HepG2 (cell line): Measurements from ENCODE around the gene CEP97. TPM values are rescaled to one million over a fixed set of nuclear protein-coding genes. Genes with fewer than 3 reads are reported as not detected.

Experiments used
- ATAC-seq: fragments of 200-7000 bp; cut with Tn5 transposase; 3 replicates; pipeline ENCODE4 v1.9.1; 2020; ENCODE audit warnings: mild to moderate bottlenecking, moderate library complexity
- BruUV-seq: library from RNA; stranded (reverse); fragments of 400-500 nt; replicated peaks from 2 replicates; lab custom pipeline; 2021; lab: Mats Ljungman, UMichigan
- CTCF ChIA-PET: fragments of 300-600 bp; formaldehyde crosslinking; extraction: SDS; loops from one replicate; lab custom pipeline; 2021; ENCODE audit warnings: low total read pairs, inconsistent platforms, low intra/inter-chr PET ratio; lab: Yijun Ruan, JAX
- POLR2A ChIA-PET: fragments of 350-600 bp; sonication (Branson Sonifier 250); formaldehyde crosslinking; loops from one replicate; lab custom pipeline; 2020; ENCODE audit warnings: antibody characterized with exemption, inconsistent platforms; lab: Yijun Ruan, JAX
- DNase-seq: peaks from one replicate; pipeline ENCODE4 v3.0.0-alpha.2; 2015; ENCODE audit warnings: low spot score
- FAIRE-seq: peaks from 3 replicates; lab custom pipeline; 2011; peaks lifted over from hg19 to GRCh38; lab: Jason Lieb, UNC
- H2AFZ ChIP-seq: one replicate; pipeline ENCODE4 v1.6.1; 2011; ENCODE audit warnings: low read length, inconsistent platforms
- H3K27ac ChIP-seq: fragments of 300-600 bp; 3 replicates; pipeline ENCODE4 v1.8.0; 2011; ENCODE audit warnings: mixed run types, mild to moderate bottlenecking, mixed read lengths, low read length, inconsistent platforms; ENCODE audit not compliant: insufficient read depth; ENCODE audit errors: extremely low read length
- H3K27me3 ChIP-seq, 2 experiments: fragments of 200-600 bp in 1 of 2; 2 replicates in 1 of 2; 3 replicates in 1 of 2; pipeline versions ENCODE4 v1.6.0 to v1.8.0; 2011; ENCODE audit warnings: low read length in 2 of 2, mild to moderate bottlenecking in 2 of 2, moderate library complexity in 2 of 2, inconsistent platforms in 1 of 2; ENCODE audit not compliant: insufficient read depth in 2 of 2, control insufficient read depth in 1 of 2
- H3K36me3 ChIP-seq, 2 experiments: fragments of 200-600 bp in 1 of 2; replicated peaks in 1 of 2; 2 replicates in 1 of 2; 3 replicates in 1 of 2; pipeline versions ENCODE4 v1.5.1 to v1.8.0; 2011; ENCODE audit warnings: low read length in 2 of 2, inconsistent platforms in 1 of 2; ENCODE audit not compliant: insufficient read depth in 2 of 2, control insufficient read depth in 1 of 2
- H3K4me1 ChIP-seq: 2 replicates; pipeline ENCODE4 v1.5.1; 2012; ENCODE audit warnings: low read length, inconsistent platforms; ENCODE audit not compliant: insufficient read depth
- H3K4me2 ChIP-seq: 2 replicates; pipeline ENCODE4 v1.6.0; 2011; ENCODE audit warnings: low read depth, low read length, inconsistent platforms
- H3K4me3 ChIP-seq, 3 experiments: fragments of 200-600 bp in 1 of 3; sonication (generic), shearing (Covaris generic) in 1 of 3; replicated peaks in 1 of 3; 2 replicates each; pipeline ENCODE4 v1.5.1; 2011 to 2016; ENCODE audit warnings: low read length in 3 of 3, inconsistent platforms in 2 of 3, low read depth in 2 of 3, mild to moderate bottlenecking in 2 of 3, control low read depth in 1 of 3, mixed read lengths in 1 of 3; ENCODE audit not compliant: insufficient read depth in 1 of 3
- H3K79me2 ChIP-seq: one replicate; pipeline ENCODE4 v1.6.1; 2011; ENCODE audit warnings: low read length, inconsistent platforms; ENCODE audit not compliant: insufficient read depth
- H3K9ac ChIP-seq: 2 replicates; pipeline ENCODE4 v1.6.0; 2011; ENCODE audit warnings: mild to moderate bottlenecking, low read depth, low read length, inconsistent platforms; ENCODE audit not compliant: insufficient read depth
- H3K9me3 ChIP-seq: 2 replicates; pipeline ENCODE4 v1.5.1; 2012; ENCODE audit warnings: mild to moderate bottlenecking, low read length
- H4K20me1 ChIP-seq: 2 replicates; pipeline ENCODE4 v1.6.0; 2011; ENCODE audit warnings: inconsistent platforms, mild to moderate bottlenecking, low read length, moderate library complexity; ENCODE audit not compliant: insufficient read depth
- BRD4 ChIP-seq: sonication (generic); formaldehyde crosslinking; IDR thresholded peaks from 2 replicates; pipeline ENCODE4 v1.4.0; 2020; ENCODE audit warnings: missing genetic modification reagents
- FOXO1 ChIP-seq: sonication (generic); formaldehyde crosslinking; IDR thresholded peaks from 2 replicates; pipeline ENCODE4 v1.4.0; 2020; ENCODE audit warnings: missing genetic modification reagents
- HOXA5 ChIP-seq: sonication (generic); formaldehyde crosslinking; IDR thresholded peaks from 2 replicates; pipeline ENCODE4 v1.4.0; 2020; ENCODE audit warnings: missing genetic modification reagents
- HOXA7 ChIP-seq: sonication (generic); formaldehyde crosslinking; IDR thresholded peaks from 2 replicates; pipeline ENCODE4 v1.8.1; 2022; ENCODE audit warnings: mild to moderate bottlenecking, missing genetic modification reagents, moderate library complexity
- KLF15 ChIP-seq: sonication (generic); formaldehyde crosslinking; IDR thresholded peaks from 2 replicates; pipeline ENCODE4 v1.8.1; 2023; ENCODE audit warnings: borderline replicate concordance, mild to moderate bottlenecking, inconsistent platforms, missing genetic modification reagents, mixed read lengths
- MAFK ChIP-seq, 2 experiments: IDR thresholded peaks in 1 of 2; conservative IDR thresholded peaks in 1 of 2; 2 replicates each; pipeline ENCODE4 v1.6.1; 2011; ENCODE audit warnings: improper control_type of control experiment in 2 of 2, low read length in 2 of 2
- MZF1 ChIP-seq: sonication (generic); formaldehyde crosslinking; IDR thresholded peaks from 2 replicates; pipeline ENCODE4 v1.8.1; 2023; ENCODE audit warnings: mild to moderate bottlenecking, missing genetic modification reagents, borderline replicate concordance
- RARG ChIP-seq: sonication (generic); formaldehyde crosslinking; IDR thresholded peaks from 2 replicates; pipeline ENCODE4 v1.4.0; 2020; ENCODE audit warnings: low read depth, mild to moderate bottlenecking, missing genetic modification reagents
- RFXANK ChIP-seq: IDR thresholded peaks from 2 replicates; pipeline ENCODE4 v1.6.1; 2016
- RFXAP ChIP-seq: sonication (generic); formaldehyde crosslinking; IDR thresholded peaks from 2 replicates; pipeline ENCODE4 v1.4.0; 2020; ENCODE audit warnings: missing genetic modification reagents, borderline replicate concordance
- SIN3A ChIP-seq: IDR thresholded peaks from 2 replicates; pipeline ENCODE4 v1.6.1; 2011; ENCODE audit warnings: low read depth, mild to moderate bottlenecking, control low read depth, low read length, borderline replicate concordance
- SRF ChIP-seq: IDR thresholded peaks from 2 replicates; pipeline ENCODE4 v1.6.1; 2011; ENCODE audit warnings: mild to moderate bottlenecking, low read depth, low read length, moderate library complexity
- SRY ChIP-seq: sonication (generic); formaldehyde crosslinking; IDR thresholded peaks from 2 replicates; pipeline ENCODE4 v1.8.0; 2022; ENCODE audit warnings: mild to moderate bottlenecking, missing genetic modification reagents
- ZFX ChIP-seq: sonication (generic); formaldehyde crosslinking; IDR thresholded peaks from 2 replicates; pipeline ENCODE4 v1.4.0; 2020; ENCODE audit warnings: mild to moderate bottlenecking, low read depth, missing genetic modification reagents, moderate library complexity
- ZNF615 ChIP-seq: sonication (generic); formaldehyde crosslinking; IDR thresholded peaks from 2 replicates; pipeline ENCODE4 v1.5.0; 2020; ENCODE audit warnings: mild to moderate bottlenecking, missing genetic modification reagents, borderline replicate concordance
- ZNF839 ChIP-seq: sonication (generic); formaldehyde crosslinking; IDR thresholded peaks from 2 replicates; pipeline ENCODE4 v1.4.0; 2020; ENCODE audit warnings: missing genetic modification reagents, mild to moderate bottlenecking, borderline replicate concordance
- in situ Hi-C: cut with HindIII; loops from 2 replicates; pipeline ENCODE4 v1.10.0; 2017; ENCODE audit warnings: low pct_unique_long_range_greater_than_20kb; ENCODE audit not compliant: extremely low pct_ligation_motif_present
- intact Hi-C: fragments of 100-400 bp; cut with micrococcal nuclease; formaldehyde crosslinking; loops from one replicate; pipeline ENCODE4 v1.10.0; 2022; ENCODE audit not compliant: unreplicated experiment
- polyA plus RNA-seq, 8 experiments: library from polyadenylated mRNA; depleted of rRNA in 3 of 8; stranded (reverse) in 7 of 8; unstranded in 1 of 8; fragments of >200 nt; fragmentation: Illumina TruSeq in 4 of 8; extraction: Trizol in 4 of 8; gene quantifications; 2 replicates each; pipeline versions ENCODE4 v1.2.1 to v1.2.3, GENCODE V29; 2011 to 2016; ENCODE audit warnings: low read depth in 4 of 8, missing spikeins in 1 of 8, mixed read lengths in 1 of 8; ENCODE audit not compliant: insufficient read depth in 1 of 8
- total RNA-seq, 5 experiments: library from RNA; depleted of rRNA; stranded (reverse); fragments of >200 nt; fragmentation: Illumina TruSeq; extraction: Trizol; gene quantifications; 2 replicates each; pipeline ENCODE4 v1.2.3, GENCODE V29; 2016; ENCODE audit warnings: low read depth in 1 of 5
- TF ChIP-seq, protein P1 (sequence below): sonication (generic); formaldehyde crosslinking; IDR thresholded peaks from 2 replicates; pipeline ENCODE4 v1.9.0; 2021; ENCODE audit warnings: missing genetic modification reagents, borderline replicate concordance
- TF ChIP-seq, protein P2 (sequence below): sonication (generic); formaldehyde crosslinking; IDR thresholded peaks from 2 replicates; pipeline ENCODE4 v1.8.0; 2022; ENCODE audit warnings: low read depth, missing genetic modification reagents

The CEP97 gene
- total and polyA plus RNA-seq, 2 of the 13 experiments (the other 11 are each of a cell fraction or from before 2014, with no cell fraction given), result 0.99 to 6.5 TPM

DNA sequence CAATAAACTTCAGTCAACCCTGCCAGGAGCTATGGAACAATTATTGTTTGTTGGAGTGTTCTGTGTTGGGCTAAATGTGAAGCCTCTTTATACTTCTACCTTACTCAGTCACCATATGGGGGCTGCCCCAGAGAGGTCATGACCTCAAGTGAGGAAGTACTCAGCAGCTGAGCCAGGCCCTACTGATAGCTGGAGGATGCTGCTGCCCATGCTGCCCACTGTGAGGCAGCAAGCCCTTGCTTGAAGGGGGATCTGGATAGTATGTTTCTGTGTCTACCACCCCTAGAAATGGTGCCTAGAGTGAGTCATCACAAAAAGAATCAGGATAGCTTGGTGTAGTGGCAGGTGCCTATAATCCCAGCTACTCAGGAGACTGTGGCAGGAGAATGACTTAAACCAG lies 33.4 kb upstream of the CEP97 start:
- no peak overlapping the region for H3K9ac ChIP-seq
- H2AFZ ChIP-seq, result no peak overlapping the region
- H3K4me2 ChIP-seq, result no peak overlapping the region
- peaks cover 0 to 2% of the 10 kb centered on the region in 2 experiments; a peak in 1 of 5 replicates for H3K27me3 ChIP-seq
- in situ Hi-C loops, result no loop called here
- TF ChIP-seq MZF1 (CRISPR knock-in tag), result no peak
- TF ChIP-seq KLF15, result no peak
- no peak for TF ChIP-seq FOXO1 (CRISPR knock-in tag)
- no peak for TF ChIP-seq MAFK (conservative IDR thresholded peaks at IDR 0.05 in 1 of 2, IDR thresholded peaks at IDR 0.05 in 1 of 2; ENCODE audit: low read length in 2 of 2)
- no peak for TF ChIP-seq SIN3A
- TF ChIP-seq, protein P1, sequence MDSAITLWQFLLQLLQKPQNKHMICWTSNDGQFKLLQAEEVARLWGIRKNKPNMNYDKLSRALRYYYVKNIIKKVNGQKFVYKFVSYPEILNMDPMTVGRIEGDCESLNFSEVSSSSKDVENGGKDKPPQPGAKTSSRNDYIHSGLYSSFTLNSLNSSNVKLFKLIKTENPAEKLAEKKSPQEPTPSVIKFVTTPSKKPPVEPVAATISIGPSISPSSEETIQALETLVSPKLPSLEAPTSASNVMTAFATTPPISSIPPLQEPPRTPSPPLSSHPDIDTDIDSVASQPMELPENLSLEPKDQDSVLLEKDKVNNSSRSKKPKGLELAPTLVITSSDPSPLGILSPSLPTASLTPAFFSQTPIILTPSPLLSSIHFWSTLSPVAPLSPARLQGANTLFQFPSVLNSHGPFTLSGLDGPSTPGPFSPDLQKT, result no peak
- TF ChIP-seq HOXA7 (CRISPR knock-in tag), result no peak
- TF ChIP-seq RFXAP (CRISPR knock-in tag), result no peak
- no peak for TF ChIP-seq ZFX (CRISPR knock-in tag)
- TF ChIP-seq BRD4 (CRISPR knock-in tag), result no peak
- TF ChIP-seq HOXA5 (CRISPR knock-in tag), result no peak
- TF ChIP-seq SRY, result no peak
- no peak for TF ChIP-seq ZNF839 (CRISPR knock-in tag)
- no peak for TF ChIP-seq RFXANK (CRISPR knock-in tag)
- TF ChIP-seq ZNF615, result no peak
- no peak for TF ChIP-seq SRF
- TF ChIP-seq, protein P2, sequence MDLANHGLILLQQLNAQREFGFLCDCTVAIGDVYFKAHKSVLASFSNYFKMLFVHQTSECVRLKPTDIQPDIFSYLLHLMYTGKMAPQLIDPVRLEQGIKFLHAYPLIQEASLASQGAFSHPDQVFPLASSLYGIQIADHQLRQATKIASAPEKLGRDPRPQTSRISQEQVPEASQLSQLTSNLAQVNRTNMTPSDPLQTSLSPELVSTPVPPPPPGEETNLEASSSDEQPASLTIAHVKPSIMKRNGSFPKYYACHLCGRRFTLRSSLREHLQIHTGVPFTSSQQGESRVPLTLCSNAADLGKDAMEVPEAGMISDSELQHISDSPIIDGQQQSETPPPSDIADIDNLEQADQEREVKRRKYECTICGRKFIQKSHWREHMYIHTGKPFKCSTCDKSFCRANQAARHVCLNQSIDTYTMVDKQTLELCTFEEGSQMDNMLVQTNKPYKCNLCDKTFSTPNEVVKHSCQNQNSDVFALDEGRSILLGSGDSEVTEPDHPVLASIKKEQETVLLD (CRISPR knock-in tag), result no peak
- TF ChIP-seq RARG, result no peak
- no peak overlapping the region for H3K27ac ChIP-seq
- H3K4me1 ChIP-seq, result peaks cover 17% of the 10 kb centered on the region
- H3K4me3 ChIP-seq, result no peak overlapping the region
- intact Hi-C loops, result no loop called here
- ATAC-seq (no peak), FAIRE-seq (no peak), DNase-seq (no peak)
- ChIA-PET POLR2A (interaction anchor here (1.5 kb wide), 1 partner anchor 13 kb away, joined by 3 read pairs; no protein-coding TSS in a partner anchor), CTCF (no interaction called here)
- H4K20me1 ChIP-seq, result 0 out of 2 replicates have a peak, but pooled peaks cover under 1% of the 10 kb centered on the region
- H3K79me2 ChIP-seq, result peaks cover 5% of the 10 kb centered on the region
- H3K9me3 ChIP-seq, result no peaks in the 10 kb centered on the region
- BruUV-seq, result no TSS peak
- H3K36me3 ChIP-seq, result no peaks in the 10 kb centered on the region
